ENCODE data around the gene BATF2.
"Not testable (repeated sequence)": the region's sequence is repeated elsewhere in the genome, so short reads cannot be mapped to it uniquely, and the experiment has no call there.

Gene BATF2, protein sequence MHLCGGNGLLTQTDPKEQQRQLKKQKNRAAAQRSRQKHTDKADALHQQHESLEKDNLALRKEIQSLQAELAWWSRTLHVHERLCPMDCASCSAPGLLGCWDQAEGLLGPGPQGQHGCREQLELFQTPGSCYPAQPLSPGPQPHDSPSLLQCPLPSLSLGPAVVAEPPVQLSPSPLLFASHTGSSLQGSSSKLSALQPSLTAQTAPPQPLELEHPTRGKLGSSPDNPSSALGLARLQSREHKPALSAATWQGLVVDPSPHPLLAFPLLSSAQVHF

DNA sequence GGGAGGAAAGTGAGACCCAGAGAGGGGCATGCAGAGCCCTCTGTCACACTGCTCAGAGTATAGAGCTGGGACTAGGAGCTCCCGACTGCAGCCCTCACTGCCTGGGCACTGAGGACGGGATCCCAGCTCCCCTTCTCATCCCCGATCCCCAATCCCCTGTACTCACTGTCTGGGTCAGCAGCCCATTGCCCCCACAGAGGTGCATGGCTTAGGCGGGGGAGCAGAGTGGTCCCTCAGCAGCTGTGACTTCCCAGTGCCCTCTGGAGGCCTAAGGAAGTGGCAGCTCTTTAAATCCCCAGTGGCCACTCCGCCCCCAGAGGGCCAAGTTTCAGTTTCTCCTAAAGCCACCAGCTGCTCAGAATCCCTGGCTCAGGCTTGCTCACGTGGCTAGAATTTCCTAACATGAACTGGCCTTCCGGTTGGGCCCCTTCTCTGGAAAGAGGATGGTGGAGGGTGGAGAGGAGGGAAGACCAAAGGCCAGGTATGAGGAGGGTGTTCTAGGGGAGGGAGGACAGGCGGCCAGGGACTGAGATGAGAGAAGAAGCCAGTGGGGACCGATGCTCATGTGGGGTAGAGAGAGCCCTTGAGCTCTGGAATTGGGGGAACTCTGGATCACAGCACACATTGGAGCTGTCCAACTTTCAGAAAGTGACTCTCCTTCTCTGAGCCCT lies at the start of gene BATF2:
TSS of gene BATF2 (minus strand) at position 262 of the 671 bp plus-strand sequence. CDS start at position 205, 57 bp downstream.
- DNase-seq (ENCODE audit: low spot score), result peak; percentile 80

DNA sequence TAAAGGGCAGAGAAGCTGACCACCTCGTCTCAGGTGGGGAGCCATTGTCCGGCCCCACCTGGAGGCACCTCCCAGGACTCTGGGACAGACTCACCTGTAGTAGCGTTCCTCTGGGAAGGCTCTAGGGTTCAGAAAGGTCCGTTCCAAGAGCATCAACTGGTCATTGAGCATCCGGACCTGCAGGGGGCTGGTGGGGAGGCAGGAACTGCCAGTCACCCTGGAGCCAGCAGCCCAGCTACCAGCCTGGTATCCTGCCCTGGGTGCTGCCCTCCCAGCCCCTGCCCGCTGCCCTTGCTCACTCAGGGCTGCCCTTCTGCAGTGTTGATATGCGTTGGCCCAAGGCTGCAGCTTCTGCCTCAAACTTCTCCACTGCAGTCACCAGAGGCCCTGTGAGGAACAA lies 49.0 kb upstream of the BATF2 start:
- DNase-seq (ENCODE audit: low spot score), result no peak

DNA sequence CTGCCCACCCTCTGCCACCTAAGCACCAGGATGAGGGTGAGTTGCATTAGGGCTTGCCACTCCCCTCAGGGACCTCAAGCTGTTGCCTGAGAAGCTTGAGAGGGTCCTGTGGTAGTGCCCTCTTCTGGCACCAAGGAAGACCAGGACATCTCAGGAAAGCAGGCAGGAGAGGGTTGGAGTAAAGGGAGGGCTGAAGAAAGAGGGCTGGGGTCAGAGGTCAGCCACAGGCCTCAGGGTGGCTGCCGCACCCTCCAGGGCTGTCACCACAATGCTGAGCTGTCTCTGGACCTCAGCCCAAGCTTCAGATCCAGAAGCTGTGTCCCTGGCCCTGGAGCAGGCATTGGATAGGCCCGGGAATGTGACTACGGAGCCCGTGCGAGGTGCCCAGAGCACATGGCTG lies 48.3 kb upstream of the BATF2 start:
- no peak for DNase-seq (ENCODE audit: low spot score)

DNA sequence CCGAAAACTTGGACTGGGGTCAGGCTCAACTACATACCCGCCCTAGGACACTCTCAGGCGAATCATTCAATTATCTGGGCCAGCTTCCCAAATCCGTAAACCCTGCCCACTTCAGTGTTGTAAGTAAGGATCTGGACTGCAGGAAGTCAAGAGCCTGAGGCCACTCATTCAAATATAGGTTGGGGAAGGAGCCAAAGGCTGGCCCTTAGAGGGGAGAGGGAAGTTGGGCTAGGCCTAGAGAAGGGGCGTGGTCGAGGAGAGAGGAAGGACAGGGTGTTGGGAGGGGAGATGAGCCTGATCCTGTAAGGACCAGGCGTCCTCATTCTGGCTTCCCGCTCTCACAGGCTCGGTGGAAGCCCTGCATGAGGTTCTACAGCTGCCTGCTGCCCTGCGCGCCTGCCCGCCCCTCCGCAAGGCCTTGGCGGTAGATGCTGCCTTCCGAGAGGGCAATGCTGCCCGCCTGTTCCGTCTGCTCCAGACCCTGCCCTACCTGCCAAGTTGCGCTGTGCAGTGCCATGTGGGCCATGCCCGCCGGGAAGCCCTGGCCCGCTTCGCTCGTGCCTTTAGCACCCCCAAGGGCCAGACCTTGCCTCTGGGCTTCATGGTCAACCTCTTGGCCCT lies 47.2 kb upstream of the BATF2 start:
- DNase-seq (ENCODE audit: low spot score), result no peak

DNA sequence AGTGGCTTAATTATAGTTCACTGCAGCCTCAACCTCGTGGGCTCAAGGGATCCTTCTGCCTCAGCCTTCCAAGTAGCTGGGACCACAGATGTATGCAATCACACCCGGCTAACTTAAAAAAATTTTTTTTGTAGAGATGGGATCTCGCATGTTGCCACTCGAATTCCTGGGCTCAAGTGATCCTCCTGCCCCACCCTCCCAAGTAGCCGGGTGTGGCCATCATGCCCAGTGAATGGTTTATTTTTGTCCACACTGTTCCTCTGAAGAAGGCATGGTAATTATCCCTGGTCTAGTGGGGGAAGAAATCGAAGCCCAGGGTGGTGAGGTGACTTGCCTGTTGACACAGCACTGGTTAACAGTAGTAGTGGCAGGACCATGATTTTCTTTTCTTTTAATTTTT lies 46.1 kb upstream of the BATF2 start:
- no peak for DNase-seq (ENCODE audit: low spot score)

DNA sequence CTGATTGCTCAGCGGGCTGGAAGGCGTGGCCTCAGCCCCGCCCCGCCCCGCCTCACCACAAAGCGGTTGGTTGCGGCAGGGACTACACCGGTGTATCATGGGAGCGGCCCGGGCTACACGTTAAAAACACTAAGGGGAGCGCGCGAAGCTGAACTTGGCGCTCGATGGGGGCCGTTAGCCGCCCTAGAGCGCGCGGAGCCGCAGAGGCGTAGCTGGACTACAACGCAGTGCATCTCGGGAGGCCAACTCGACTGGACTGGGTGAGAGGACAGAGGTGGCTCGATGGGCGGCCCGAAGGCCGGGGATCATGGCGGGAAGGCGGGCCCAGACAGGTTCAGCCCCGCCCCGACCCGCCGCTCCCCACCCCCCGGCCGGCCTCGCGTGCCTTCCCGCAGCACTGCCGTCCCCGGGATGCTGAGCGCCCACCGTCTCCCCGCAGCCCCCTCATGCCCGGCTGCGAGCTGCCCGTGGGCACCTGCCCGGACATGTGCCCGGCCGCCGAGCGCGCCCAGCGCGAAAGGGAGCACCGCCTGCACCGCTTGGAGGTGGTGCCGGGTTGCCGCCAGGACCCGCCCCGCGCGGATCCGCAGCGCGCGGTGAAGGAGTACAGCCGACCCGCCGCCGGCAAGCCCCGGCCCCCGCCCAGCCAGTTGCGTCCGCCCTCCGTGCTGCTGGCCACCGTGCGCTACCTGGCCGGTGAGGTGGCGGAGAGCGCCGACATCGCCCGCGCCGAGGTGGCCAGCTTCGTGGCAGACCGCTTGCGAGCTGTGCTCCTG lies 44.3 kb upstream of the BATF2 start, which contains the start of gene SAC3D1:
TSS of gene SAC3D1 (plus strand) at position 364 of the 776 bp plus-strand sequence. CDS start at position 447, 83 bp downstream.
- DNase-seq (ENCODE audit: low spot score), result peak; percentile 95

DNA sequence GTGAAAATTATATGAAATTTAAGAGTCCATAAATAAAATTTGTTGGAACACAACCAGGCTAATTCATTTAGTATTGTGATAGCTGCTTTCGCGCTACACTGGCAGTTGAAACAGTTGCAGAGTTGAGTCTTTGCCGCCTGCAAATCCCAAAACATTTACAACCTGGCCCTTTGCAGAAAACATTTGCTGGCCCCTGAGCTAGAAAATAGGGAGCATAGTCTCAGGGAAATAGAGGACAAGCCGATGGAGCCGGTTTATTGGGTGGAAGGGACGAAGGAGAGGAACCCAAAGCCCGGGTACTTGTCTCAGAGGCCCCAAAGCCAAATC lies 43.7 kb upstream of the BATF2 start:
- no peak for DNase-seq (ENCODE audit: low spot score)

DNA sequence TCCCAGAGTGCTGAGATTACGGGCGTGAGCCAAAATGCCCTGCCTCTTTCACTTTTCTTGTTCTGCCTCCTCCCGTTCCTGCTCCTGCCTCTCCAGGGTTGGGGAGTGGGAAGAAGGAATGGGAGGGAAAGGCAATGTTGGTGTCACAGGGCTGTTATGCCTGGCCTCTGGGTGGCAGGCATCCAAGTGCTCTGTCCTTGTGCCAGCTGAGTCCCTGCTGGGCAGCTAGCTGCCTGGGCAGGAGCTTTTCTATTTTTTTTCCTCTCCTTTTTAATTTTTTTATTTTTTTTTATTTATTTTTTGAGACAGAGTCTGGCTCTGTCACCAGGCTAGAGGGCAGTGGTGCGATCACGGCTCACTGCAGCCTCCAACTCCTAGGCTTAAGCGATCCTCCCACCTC lies 40.2 kb upstream of the BATF2 start:
- no peak for DNase-seq (ENCODE audit: low spot score)

DNA sequence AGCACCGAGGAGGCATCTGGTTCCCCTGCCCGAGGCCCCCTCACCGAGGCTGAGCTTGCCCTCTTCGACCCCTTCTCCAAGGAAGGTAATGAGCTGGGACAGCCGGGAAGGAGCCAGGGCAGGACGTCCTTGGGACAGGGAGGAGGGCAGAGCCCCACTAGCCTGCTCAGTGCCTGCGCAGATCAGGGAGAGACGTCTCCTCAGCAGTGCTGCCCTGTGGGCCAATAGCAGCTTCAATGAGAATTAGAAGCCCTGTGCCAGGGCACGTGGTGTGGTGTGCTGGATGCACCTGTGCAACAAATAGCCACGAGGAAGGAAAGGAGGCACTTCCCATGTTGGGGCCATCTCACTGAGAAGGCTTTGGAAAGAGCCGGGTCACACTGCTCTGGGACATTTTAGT lies 38.8 kb upstream of the BATF2 start:
- no peak for DNase-seq (ENCODE audit: low spot score)

DNA sequence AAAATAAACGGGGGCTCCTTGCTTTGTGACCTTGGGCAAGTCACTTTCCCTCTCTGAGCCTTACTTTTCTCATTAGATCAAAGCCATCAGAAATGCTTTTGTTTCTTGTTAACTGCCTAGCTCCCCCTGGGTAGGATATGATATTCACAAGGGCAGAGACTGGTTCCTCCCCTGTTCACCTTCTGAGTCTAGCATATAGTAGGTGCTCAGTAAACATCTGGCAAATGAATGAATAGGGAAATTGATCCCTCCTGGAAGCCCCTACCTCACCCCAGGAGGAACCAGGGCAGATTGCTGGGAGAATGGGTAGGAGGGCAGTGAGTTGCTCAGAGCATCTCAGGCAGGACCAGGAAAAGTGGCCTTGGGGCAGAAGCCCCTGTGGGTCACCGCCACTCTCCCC lies 37.7 kb upstream of the BATF2 start:
- no peak for DNase-seq (ENCODE audit: low spot score)

DNA sequence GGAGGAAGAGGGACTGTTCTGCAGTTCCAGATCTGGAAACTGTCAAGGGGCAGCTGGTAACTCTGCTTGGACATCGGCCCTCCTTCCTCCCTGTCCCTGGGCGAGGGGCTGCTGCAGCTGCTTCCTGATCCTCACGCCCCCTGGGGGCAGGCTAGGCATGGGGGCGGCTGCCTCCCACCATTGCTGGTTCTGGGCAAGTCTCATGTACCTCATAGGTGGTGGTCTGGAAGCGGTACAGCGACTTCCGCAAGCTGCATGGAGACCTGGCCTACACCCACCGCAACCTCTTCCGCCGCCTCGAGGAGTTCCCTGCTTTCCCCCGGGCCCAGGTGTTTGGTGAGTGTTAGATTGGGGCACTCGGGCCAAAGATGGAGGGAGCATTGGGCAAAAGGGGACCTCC lies 35.4 kb upstream of the BATF2 start:
- DNase-seq (ENCODE audit: low spot score), result no peak

DNA sequence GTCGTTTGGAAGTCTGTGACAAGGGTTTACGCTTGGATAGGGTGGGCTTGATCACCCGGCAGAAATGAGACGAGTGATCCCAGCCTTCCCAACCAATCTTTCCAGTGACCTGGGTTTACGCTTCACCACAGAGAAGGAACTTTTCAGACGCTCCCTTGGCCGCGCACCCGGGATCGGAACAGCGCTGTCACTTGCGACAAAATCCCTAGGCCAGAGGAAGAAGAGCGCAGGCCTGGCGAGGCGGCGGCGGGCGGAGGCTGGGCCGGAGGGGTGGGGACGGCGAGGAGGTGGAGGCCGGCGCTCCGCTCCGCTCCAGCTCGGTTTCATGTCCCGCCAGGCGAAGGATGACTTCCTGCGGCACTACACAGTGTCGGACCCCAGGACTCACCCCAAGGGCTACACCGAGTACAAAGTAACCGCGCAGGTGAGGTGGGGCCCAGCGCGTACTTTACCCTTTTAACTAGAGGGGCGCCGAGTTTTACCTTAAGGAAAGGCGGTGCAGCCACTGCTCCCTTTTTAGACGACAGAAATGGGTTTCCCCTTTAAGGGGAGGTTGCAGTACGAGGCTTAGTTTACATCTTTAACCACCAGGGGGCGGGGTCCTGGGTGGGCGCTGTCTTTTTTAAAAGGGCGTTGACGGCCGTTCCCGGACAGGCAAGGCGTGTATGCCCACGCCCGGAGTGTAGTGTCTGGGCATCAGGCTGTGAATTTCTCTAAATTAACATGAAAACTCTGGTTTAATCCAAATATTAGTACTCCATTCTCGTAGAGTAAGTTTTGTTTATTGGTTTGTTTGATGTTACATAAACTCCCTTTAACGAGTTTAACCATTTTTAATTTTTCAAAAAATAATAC lies 30.7 kb upstream of the BATF2 start, which contains the start of gene SNX15:
TSS of gene SNX15 (plus strand) at position 227 of the 855 bp plus-strand sequence. CDS start at position 326, 99 bp downstream.
- peak; percentile 92 for DNase-seq (ENCODE audit: low spot score)

DNA sequence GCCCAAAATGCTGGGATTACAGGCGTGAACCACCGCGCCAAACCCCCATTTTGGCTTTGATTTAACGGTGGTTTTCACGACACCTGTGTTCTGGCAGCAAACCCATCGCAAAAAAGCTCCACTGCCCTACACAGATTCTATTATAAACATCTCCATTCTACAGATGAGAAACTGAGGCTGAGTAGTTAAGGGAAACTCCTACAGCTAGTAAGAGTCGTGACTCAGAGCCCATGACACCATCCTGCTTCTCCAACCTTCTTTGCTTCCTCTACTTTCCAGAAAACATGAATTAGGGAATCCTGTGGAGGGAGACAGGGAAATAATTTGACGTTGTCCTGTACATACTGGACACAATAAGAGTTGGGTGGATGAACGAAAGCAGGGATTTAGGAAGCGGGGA lies 30.0 kb upstream of the BATF2 start:
- no peak for DNase-seq (ENCODE audit: low spot score)

DNA sequence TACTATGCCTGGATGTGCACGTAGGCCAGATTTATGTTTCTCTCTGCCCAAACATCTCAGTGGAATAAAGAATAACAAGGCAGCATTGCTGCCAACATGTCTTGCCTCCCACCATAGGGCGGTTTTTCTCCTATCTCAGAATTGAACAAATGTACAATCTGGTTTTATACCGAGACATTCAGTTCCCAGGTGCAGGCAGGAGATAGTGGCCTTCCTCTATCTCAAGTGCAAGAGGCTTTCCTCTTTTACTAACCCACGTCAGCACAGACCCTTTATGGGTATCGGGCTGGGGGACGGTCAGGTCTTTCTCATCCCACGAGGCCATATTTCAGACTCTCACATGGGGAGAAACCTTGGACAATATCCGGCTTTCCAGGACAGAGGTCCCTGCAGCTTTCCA lies 26.7 kb upstream of the BATF2 start:
- DNase-seq (ENCODE audit: low spot score), result not testable (repeated sequence)

DNA sequence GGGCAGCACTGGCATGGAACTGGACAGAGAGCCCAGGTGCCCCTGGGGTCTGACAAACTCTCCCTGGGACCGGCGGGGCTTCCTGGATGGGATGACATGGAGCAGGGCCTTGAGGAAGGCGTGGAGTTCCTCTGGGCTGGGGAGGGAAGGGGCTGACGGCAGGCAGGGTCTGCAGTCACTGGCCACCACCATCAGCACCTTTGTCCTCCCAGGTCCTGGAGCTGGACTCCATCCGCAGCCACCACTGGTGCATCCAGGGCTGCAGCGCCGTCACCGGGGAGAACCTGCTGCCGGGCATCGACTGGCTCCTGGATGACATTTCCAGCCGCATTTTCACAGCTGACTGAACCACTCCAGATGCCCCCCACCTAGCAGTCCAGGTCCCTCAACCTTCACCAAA lies 24.7 kb upstream of the BATF2 start:
- DNase-seq (ENCODE audit: low spot score), result no peak

DNA sequence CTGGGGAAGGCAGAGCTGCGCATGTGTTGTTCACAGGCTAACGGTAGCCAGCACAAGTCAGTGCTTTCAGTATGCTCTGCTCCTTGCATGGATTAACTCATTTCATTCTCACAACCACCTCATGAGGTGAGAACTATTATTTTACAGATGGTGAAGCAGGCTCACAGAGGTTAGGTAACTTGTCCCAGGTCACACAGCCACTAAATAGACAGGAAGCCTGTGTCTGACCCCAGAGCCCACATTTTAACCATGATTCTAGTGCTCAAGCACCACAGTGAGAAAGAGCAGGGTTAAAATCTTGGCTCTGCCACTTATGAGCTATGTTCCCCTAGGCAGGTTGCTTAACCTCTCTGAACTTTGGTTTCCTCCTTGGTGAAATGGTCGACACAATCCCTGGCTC lies 24.2 kb upstream of the BATF2 start:
- no peak for DNase-seq (ENCODE audit: low spot score)

DNA sequence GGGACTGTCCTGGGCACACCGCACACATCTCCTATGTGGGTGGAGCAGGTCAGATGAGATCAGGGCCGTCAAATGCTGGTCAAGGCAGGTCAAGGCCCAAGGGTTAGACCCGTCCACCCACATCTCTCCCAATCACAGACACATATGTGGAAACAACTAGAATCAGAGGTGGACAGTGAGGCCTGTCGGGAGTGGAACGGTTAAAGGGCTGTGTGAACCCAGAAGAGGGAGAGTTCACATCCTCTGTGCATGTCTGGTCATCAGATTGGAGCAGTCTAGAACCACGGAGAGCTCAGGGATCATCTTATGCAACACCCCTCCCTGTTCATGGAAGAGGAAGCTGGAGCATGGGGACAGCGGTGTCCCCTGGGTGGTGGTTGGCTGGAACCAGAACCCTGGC lies 23.1 kb upstream of the BATF2 start:
- DNase-seq (ENCODE audit: low spot score), result no peak

DNA sequence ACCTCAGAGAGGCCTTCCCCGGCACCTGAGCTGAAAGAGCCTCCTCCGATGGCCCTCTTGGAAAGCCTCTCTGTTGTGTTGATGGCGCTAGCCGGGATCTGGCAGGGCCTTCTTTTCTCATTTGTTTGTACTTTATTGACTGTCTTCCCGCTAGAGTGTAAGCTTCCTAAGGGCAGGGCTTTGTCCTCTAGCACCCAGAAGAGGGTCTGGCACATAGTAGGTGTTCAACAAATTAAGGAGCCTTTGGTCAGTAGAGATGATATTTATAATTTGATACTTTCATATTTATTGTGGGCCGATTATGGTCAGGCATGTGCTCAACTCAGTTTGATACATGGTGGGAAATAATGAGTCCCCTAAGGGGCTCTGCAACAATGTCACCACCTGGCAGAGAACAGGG lies 21.2 kb upstream of the BATF2 start:
- no peak for DNase-seq (ENCODE audit: low spot score)

DNA sequence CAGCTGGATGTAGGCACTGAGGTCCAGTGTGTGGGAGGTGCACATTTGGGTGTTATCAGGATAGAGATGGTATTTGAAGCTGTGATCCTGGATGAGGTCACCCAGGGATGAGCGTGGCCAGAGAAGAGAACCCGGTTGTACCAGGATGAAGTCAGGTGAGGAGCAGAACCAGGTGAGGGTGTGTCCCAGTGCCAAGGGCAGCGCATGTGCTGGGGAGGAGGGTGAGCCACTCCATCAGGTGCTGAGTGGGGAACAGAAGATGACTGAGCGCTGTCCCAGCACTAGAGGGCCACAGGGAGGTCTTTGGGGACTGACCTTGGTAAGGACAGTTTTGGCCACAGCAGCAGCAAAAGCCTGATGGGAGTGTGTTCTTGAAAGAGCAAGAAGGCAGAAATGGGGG lies 19.9 kb upstream of the BATF2 start:
- no peak for DNase-seq (ENCODE audit: low spot score)

DNA sequence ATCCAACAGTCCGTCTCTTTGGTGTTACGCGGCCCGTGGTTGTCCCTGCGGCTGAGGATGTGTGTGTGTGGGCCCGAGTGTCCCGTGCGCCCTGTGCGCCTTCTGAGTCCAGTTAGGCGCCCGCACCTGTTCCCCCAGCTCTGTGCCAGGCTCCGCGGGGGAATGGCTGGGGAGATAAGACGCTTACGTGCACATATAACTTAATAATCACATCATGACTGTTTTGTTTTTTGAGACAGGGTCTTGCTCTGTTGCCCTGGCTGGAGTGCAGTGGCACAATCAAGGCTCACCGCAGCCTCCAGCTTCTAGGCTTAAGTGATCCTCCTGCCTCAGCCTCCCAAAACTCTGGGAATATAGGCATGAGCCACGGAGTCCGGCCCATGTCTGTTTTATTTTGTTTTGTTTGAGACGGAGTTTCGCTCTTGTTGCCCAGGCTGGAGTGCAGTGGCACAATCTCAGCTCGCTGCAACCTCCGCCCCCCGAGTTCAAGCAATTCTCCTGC lies 18.0 kb upstream of the BATF2 start:
- no peak for DNase-seq (ENCODE audit: low spot score)
